ENCODE data around the gene PMIS2.

DNA sequence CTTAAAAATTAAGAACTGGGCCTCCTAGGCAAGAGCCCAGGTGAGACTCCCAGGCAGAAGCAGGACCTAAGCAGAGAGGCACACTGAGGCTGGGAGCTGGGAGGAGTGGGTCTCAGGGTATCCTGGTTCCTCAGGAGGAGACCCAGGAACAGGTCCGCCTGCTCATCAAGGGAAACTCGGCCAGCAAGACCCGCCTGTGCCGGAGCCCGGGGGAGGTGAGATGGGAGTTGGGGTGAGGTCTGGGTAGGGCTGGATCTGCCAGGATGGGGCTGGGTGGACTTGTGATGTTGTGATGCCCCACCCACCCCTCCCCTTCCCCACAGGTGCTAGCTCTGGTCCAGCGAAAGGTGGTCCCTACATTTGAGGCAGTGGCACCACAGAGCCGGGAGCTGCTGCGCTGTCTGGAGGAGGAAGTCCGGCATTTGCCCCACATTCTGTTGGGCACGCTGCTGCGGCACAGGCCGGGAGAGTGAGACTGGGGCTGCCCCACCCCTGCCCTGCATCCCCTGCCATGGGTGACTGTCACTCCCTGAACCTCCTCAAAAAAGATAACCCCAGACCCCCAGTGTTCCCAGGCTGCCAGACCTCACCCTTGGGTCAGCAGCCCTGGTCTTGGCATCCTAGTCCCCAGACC, 33.4 kb downstream of the PMIS2 start:
- TF ChIP-seq EZH2phosphoT487 (IDR thresholded peaks at IDR 0.05; ENCODE audit: insufficient read depth, low read depth): no peak
- TF ChIP-seq EZH2 (IDR thresholded peaks at IDR 0.05; ENCODE audit: insufficient read depth, poor library complexity, severe bottlenecking): no peak
